PC-9 (cell line): ENCODE results near the gene HES4. TPM values are rescaled to one million over a fixed set of nuclear protein-coding genes. Genes with fewer than 3 reads are reported as not detected.
A peak's percentile ranks its signal among the peaks of the same experiment; 100 is the strongest.

Experiments used
- BruUV-seq: library from RNA; stranded (reverse); fragments of 400-500 nt; replicated peaks from 2 replicates; lab custom pipeline; 2021; lab: Mats Ljungman, UMichigan
- CTCF ChIA-PET: fragments of 300-600 bp; sonication (Branson Sonifier 250); formaldehyde crosslinking; loops from one replicate; lab custom pipeline; 2022; ENCODE audit warnings: antibody characterized with exemption; lab: Charles Lee
- POLR2A ChIA-PET: fragments of 300-600 bp; sonication (Branson Sonifier 250); formaldehyde crosslinking; loops from one replicate; lab custom pipeline; 2022; ENCODE audit warnings: antibody characterized with exemption; ENCODE audit not compliant: unreplicated experiment; lab: Charles Lee
- DNase-seq, 2 experiments: peaks; one replicate each; pipeline versions ENCODE4 v3.0.0 to v3.0.0-alpha.2; 2015 to 2022; ENCODE audit warnings: mixed read lengths in 1 of 2
- H2AFZ ChIP-seq: fragments of 200-600 bp; sonication (generic); 2 replicates; pipeline ENCODE4 v1.8.1; 2017; ENCODE audit warnings: antibody characterized with exemption
- H3F3A ChIP-seq: fragments of 200-600 bp; sonication (generic); 2 replicates; pipeline ENCODE4 v1.8.1; 2017; ENCODE audit warnings: antibody characterized with exemption, mild to moderate bottlenecking, low read depth; ENCODE audit not compliant: insufficient read depth
- H3K27ac ChIP-seq: fragments of 200-600 bp; sonication (generic); 2 replicates; pipeline ENCODE4 v1.6.1; 2016; ENCODE audit warnings: mixed run types
- H3K27me3 ChIP-seq: fragments of 200-600 bp; sonication (generic); 2 replicates; pipeline ENCODE4 v1.6.1; 2016; ENCODE audit warnings: low read depth, mixed run types; ENCODE audit not compliant: insufficient read depth
- H3K36me3 ChIP-seq: fragments of 200-600 bp; sonication (generic); 2 replicates; pipeline ENCODE4 v1.6.1; 2016; ENCODE audit warnings: low read depth, mixed run types
- H3K4me1 ChIP-seq: fragments of 200-600 bp; sonication (generic); replicated peaks from 2 replicates; pipeline ENCODE4 v1.6.1; 2016; ENCODE audit warnings: mixed run types; ENCODE audit not compliant: insufficient read depth
- H3K4me2 ChIP-seq: fragments of 200-600 bp; sonication (generic); 2 replicates; pipeline ENCODE4 v1.6.1; 2017; ENCODE audit warnings: mixed run types
- H3K4me3 ChIP-seq: fragments of 200-600 bp; sonication (generic); 2 replicates; pipeline ENCODE4 v1.6.1; 2016; ENCODE audit warnings: mixed run types
- H3K79me2 ChIP-seq: fragments of 200-600 bp; sonication (generic); 2 replicates; pipeline ENCODE4 v1.6.1; 2017; ENCODE audit warnings: low read depth, mixed run types
- H3K9me2 ChIP-seq: fragments of 200-600 bp; sonication (generic); 2 replicates; pipeline ENCODE4 v1.8.1; 2017; ENCODE audit warnings: mild to moderate bottlenecking; ENCODE audit not compliant: insufficient read depth
- H3K9me3 ChIP-seq: fragments of 200-600 bp; sonication (generic); 2 replicates; pipeline ENCODE4 v1.8.1; 2016; ENCODE audit warnings: low read depth; ENCODE audit not compliant: insufficient read depth
- H4K20me1 ChIP-seq: fragments of 200-600 bp; sonication (generic); 2 replicates; pipeline ENCODE4 v1.8.1; 2017; ENCODE audit not compliant: insufficient read depth
- CTCF ChIP-seq: fragments of 200-600 bp; sonication (generic); conservative IDR thresholded peaks from 2 replicates; pipeline ENCODE4 v1.6.1; 2017; ENCODE audit warnings: mixed run types, antibody characterized with exemption, mild to moderate bottlenecking, moderate library complexity
- EZH2 ChIP-seq: fragments of 200-600 bp; sonication (generic); IDR thresholded peaks from 2 replicates; pipeline ENCODE4 v1.8.0; 2017; ENCODE audit warnings: antibody characterized with exemption, low read depth
- intact Hi-C: fragments of 100-400 bp; cut with micrococcal nuclease; formaldehyde crosslinking; loops from one replicate; pipeline ENCODE4 v1.10.0; 2022; ENCODE audit not compliant: unreplicated experiment
- total RNA-seq: library from RNA; stranded (reverse); gene quantifications from 2 replicates; pipeline ENCODE4 v1.2.3, GENCODE V29; 2021

Gene HES4
- total RNA-seq, 1 experiment from 2014 or later, result 19.2 TPM

GRCh38 chr1:1024771-1025699 lies 25.1 kb upstream of the HES4 start:
- no peaks in the 10 kb centered on the region for H3K36me3 ChIP-seq
- intact Hi-C loops, result loop anchor here (2.0 to 5.0 kb wide), 2 partner anchors 47 to 140 kb away; partner anchors contain the start of gene RNF223
- no peak for TF ChIP-seq CTCF
- TF ChIP-seq EZH2, result no peak
- ChIA-PET POLR2A (interaction anchor here (0.5 kb wide), 1 partner anchor 91 kb away, joined by 6 read pairs; the partner anchor contains the start of gene C1orf159), CTCF (no interaction called here)
- peak overlapping the region; percentile 88 for H3K4me2 ChIP-seq
- peak overlapping the region; percentile 55 for H3K4me3 ChIP-seq
- H3F3A ChIP-seq, result peaks cover 28% of the 10 kb centered on the region
- H3K79me2 ChIP-seq, result peaks cover 62% of the 10 kb centered on the region
- no peak overlapping the region for H2AFZ ChIP-seq
- no peaks in the 10 kb centered on the region for H3K9me3 ChIP-seq
- H3K9me2 ChIP-seq, result no peaks in the 10 kb centered on the region
- H3K4me1 ChIP-seq, result peaks cover 40% of the 10 kb centered on the region
- no peaks in the 10 kb centered on the region for H3K27me3 ChIP-seq
- peaks cover 5% of the 10 kb centered on the region; the same call in 1 of the 2 replicates for H4K20me1 ChIP-seq
- no TSS peak for BruUV-seq
- peak; percentile 91 to 92 for DNase-seq
- peak overlapping the region; percentile 61 for H3K27ac ChIP-seq

GRCh38 chr1:1024149-1024770 lies 24.4 kb upstream of the HES4 start:
- Histone ChIP-seq H3K79me2 (peaks cover 62% of the 10 kb centered on the region), H3K9me3 (no peaks in the 10 kb centered on the region), H3F3A (peaks cover 28% of the 10 kb centered on the region), H2AFZ (no peak overlapping the region), H3K36me3 (no peaks in the 10 kb centered on the region), H3K27ac (peak overlapping the region; percentile 24; the same call in 1 of the 2 replicates), H3K4me3 (no peak overlapping the region; the same call in 1 of the 2 replicates), H4K20me1 (peaks cover 5% of the 10 kb centered on the region; the same call in 1 of the 2 replicates), H3K4me1 (peaks cover 40% of the 10 kb centered on the region), H3K4me2 (peak overlapping the region; percentile 88), H3K9me2 (no peaks in the 10 kb centered on the region), H3K27me3 (no peaks in the 10 kb centered on the region)
- BruUV-seq, result no TSS peak
- CTCF ChIA-PET, result no interaction called here
- POLR2A ChIA-PET, result no interaction called here
- TF ChIP-seq EZH2 (no peak), CTCF (no peak)
- intact Hi-C loops, result loop anchor here (2.0 to 5.0 kb wide), 2 partner anchors 48 to 141 kb away; partner anchors contain the start of gene RNF223
- peak in 1 of 2 experiments; percentile 37 for DNase-seq

GRCh38 chr1:1023700-1024099 lies 23.8 kb upstream of the HES4 start:
- Histone ChIP-seq H3K4me2 (peak overlapping the region; percentile 88; the same call in 1 of the 2 replicates), H3K36me3 (no peaks in the 10 kb centered on the region), H3F3A (peaks cover 28% of the 10 kb centered on the region), H3K9me2 (no peaks in the 10 kb centered on the region), H3K4me3 (no peak overlapping the region), H3K9me3 (no peaks in the 10 kb centered on the region), H3K4me1 (peaks cover 40% of the 10 kb centered on the region), H2AFZ (no peak overlapping the region), H3K27me3 (no peaks in the 10 kb centered on the region), H3K79me2 (peaks cover 62% of the 10 kb centered on the region), H4K20me1 (peaks cover 5% of the 10 kb centered on the region; the same call in 1 of the 2 replicates), H3K27ac (peak overlapping the region; percentile 24; the same call in 1 of the 2 replicates)
- DNase-seq, result peak in 1 of 2 experiments; percentile 62
- intact Hi-C loops, result loop anchor here (2.0 to 5.0 kb wide), 2 partner anchors 49 to 141 kb away; partner anchors contain the start of gene RNF223
- POLR2A ChIA-PET, result no interaction called here
- TF ChIP-seq EZH2 (no peak), CTCF (no peak)
- BruUV-seq, result no TSS peak
- CTCF ChIA-PET, result no interaction called here
